Coronary artery (tissue), 2 donors: ENCODE measurements around the gene JUNB.
A peak's percentile ranks its signal among the peaks of the same experiment; 100 is the strongest.

ENCODE experiments used
- DNase-seq: peaks from one replicate; pipeline ENCODE4 v3.0.0-alpha.2; 2017; ENCODE audit warnings: low spot score
- H3K27ac ChIP-seq, 2 donors: fragments of 200-600 bp; sonication (generic); one replicate each; pipeline ENCODE4 v1.5.1; 2016 to 2019
- H3K4me3 ChIP-seq: fragments of 200-600 bp; sonication (generic); 2 replicates; pipeline ENCODE4 v1.5.1; 2016; ENCODE audit warnings: mild to moderate bottlenecking, moderate library complexity
- CTCF ChIP-seq: fragments of 200-600 bp; sonication (generic); IDR thresholded peaks from one replicate; pipeline ENCODE4 v1.5.1; 2019; ENCODE audit warnings: antibody characterized with exemption

Gene JUNB

GRCh38 chr19:12833738-12834565, 42.7 kb downstream of the JUNB start:
- peak overlapping the region; percentile 65 for H3K4me3 ChIP-seq
- TF ChIP-seq CTCF, result no peak
- H3K27ac ChIP-seq, result no peak overlapping the region
- DNase-seq, result no peak

- H3K27ac ChIP-seq, result no peak within 1 kb of the TSS
- no peak for TF ChIP-seq CTCF
- H3K4me3 ChIP-seq, result peak within 1 kb of the TSS; percentile 65
- DNase-seq, result no peak
These were observed 43.3 kb downstream of the JUNB start, which contains the start of gene RTBDN for GRCh38 chr19:12834566-12834943. Gene RTBDN, minus strand, starts transcription at chr19:12834579. Its CDS starts 4,600 bp downstream, at chr19:12829979.

GRCh38 chr19:12834976-12835757, 43.9 kb downstream of the JUNB start:
- H3K4me3 ChIP-seq, result no peak overlapping the region
- no peak for TF ChIP-seq CTCF
- DNase-seq, result no peak
- no peak overlapping the region for H3K27ac ChIP-seq

- DNase-seq, result no peak
- Histone ChIP-seq H3K27ac (no peak overlapping the region), H3K4me3 (no peak overlapping the region)
- no peak for TF ChIP-seq CTCF
These were observed 45.2 kb downstream of the JUNB start for GRCh38 chr19:12836529-12836863.

GRCh38 chr19:12837225-12837624, 45.9 kb downstream of the JUNB start:
- TF ChIP-seq CTCF, result no peak

GRCh38 chr19:12838182-12838885, 47.0 kb downstream of the JUNB start, which contains the start of gene MAST1:
Gene MAST1, plus strand, starts transcription at chr19:12838515. Its CDS starts 58 bp downstream, at chr19:12838573.
- DNase-seq, result no peak
- Histone ChIP-seq H3K27ac (no peak within 1 kb of the TSS), H3K4me3 (peak within 1 kb of the TSS; percentile 54)
- TF ChIP-seq CTCF, result no peak

More at GRCh38 chr19:12837225-12837624, 45.9 kb downstream of the JUNB start:
- no peak for DNase-seq
- no peak overlapping the region for H3K4me3 ChIP-seq
- no peak overlapping the region for H3K27ac ChIP-seq
